SK-N-SH treated with all-trans-retinoic acid at 6 μM for 48 hours (cell line): ENCODE data around the gene PAQR6.

Experiments used
- ATAC-seq: fragments of 200-7000 bp; cut with Tn5 transposase; 3 replicates; pipeline ENCODE4 v1.9.1; 2020; ENCODE audit warnings: mild to moderate bottlenecking, moderate library complexity
- ARNTL ChIP-seq: fragments of 450-650 bp; formaldehyde crosslinking; IDR thresholded peaks from 2 replicates; pipeline ENCODE4 v1.5.0; 2020; ENCODE audit warnings: low read depth, mild to moderate bottlenecking, moderate library complexity, borderline replicate concordance
- BACH2 ChIP-seq: fragments of 250-450 bp; sonication (Bioruptor Pico); IDR thresholded peaks from 2 replicates; pipeline ENCODE4 v1.9.0; 2021; ENCODE audit warnings: mild to moderate bottlenecking, borderline replicate concordance
- CREB5 ChIP-seq: fragments of 250-450 bp; sonication (Bioruptor Pico); IDR thresholded peaks from 2 replicates; pipeline ENCODE4 v1.5.1; 2020; ENCODE audit warnings: low read depth, mild to moderate bottlenecking, moderate library complexity
- CSDC2 ChIP-seq: fragments of 250-450 bp; sonication (Bioruptor Pico); IDR thresholded peaks from 2 replicates; pipeline ENCODE4 v1.5.0; 2020; ENCODE audit warnings: mild to moderate bottlenecking, moderate library complexity
- CSRNP3 ChIP-seq: fragments of 250-450 bp; sonication (Bioruptor Pico); IDR thresholded peaks from 2 replicates; pipeline ENCODE4 v1.5.1; 2021; ENCODE audit warnings: mild to moderate bottlenecking, moderate library complexity
- ESRRG ChIP-seq: fragments of 250-450 bp; sonication (Bioruptor Pico); IDR thresholded peaks from 2 replicates; pipeline ENCODE4 v1.6.1; 2021; ENCODE audit warnings: mild to moderate bottlenecking
- GLIS3 ChIP-seq: fragments of 250-450 bp; sonication (Bioruptor Pico); IDR thresholded peaks from 2 replicates; pipeline ENCODE4 v1.5.0; 2020; ENCODE audit warnings: mild to moderate bottlenecking, moderate library complexity
- ISL1 ChIP-seq: fragments of 250-450 bp; sonication (Bioruptor Pico); IDR thresholded peaks from 2 replicates; pipeline ENCODE4 v2.1.2; 2022; ENCODE audit warnings: mild to moderate bottlenecking, moderate library complexity
- OSR1 ChIP-seq: fragments of 250-450 bp; sonication (Bioruptor Pico); IDR thresholded peaks from 2 replicates; pipeline ENCODE4 v1.8.0; 2022; ENCODE audit warnings: moderate library complexity, mild to moderate bottlenecking, inconsistent platforms
- PATZ1 ChIP-seq: fragments of 250-450 bp; sonication (Bioruptor Pico); IDR thresholded peaks from 2 replicates; pipeline ENCODE4 v1.8.0; 2020; ENCODE audit warnings: mild to moderate bottlenecking, moderate library complexity, borderline replicate concordance
- PPARA ChIP-seq: fragments of 250-450 bp; sonication (Bioruptor Pico); IDR thresholded peaks from 2 replicates; pipeline ENCODE4 v1.5.0; 2020; ENCODE audit warnings: mild to moderate bottlenecking, borderline replicate concordance
- RARB ChIP-seq: fragments of 250-450 bp; sonication (Bioruptor Pico); IDR thresholded peaks from 2 replicates; pipeline ENCODE4 v1.8.0; 2021; ENCODE audit warnings: mild to moderate bottlenecking, moderate library complexity
- SNAI2 ChIP-seq: fragments of 250-450 bp; sonication (Bioruptor Pico); IDR thresholded peaks from 2 replicates; pipeline ENCODE4 v1.5.0; 2020; ENCODE audit warnings: mild to moderate bottlenecking, moderate library complexity
- TCF4 ChIP-seq: fragments of 250-450 bp; sonication (Bioruptor Pico); IDR thresholded peaks from 2 replicates; pipeline ENCODE4 v1.8.0; 2021; ENCODE audit warnings: mild to moderate bottlenecking, moderate library complexity, borderline replicate concordance
- TOX ChIP-seq: fragments of 250-450 bp; sonication (Bioruptor Pico); IDR thresholded peaks from 2 replicates; pipeline ENCODE4 v1.8.0; 2021; ENCODE audit warnings: mild to moderate bottlenecking, moderate library complexity, borderline replicate concordance
- TSHZ2 ChIP-seq: fragments of 250-450 bp; sonication (Bioruptor Pico); IDR thresholded peaks from 2 replicates; pipeline ENCODE4 v1.5.0; 2020; ENCODE audit warnings: mild to moderate bottlenecking, moderate library complexity
- ZC3H10 ChIP-seq: fragments of 250-450 bp; sonication (Bioruptor Pico); IDR thresholded peaks from 2 replicates; pipeline ENCODE4 v1.5.1; 2021; ENCODE audit warnings: mild to moderate bottlenecking, moderate library complexity
- ZFP3 ChIP-seq: fragments of 250-450 bp; sonication (Bioruptor Pico); IDR thresholded peaks from 2 replicates; pipeline ENCODE4 v1.5.0; 2020; ENCODE audit warnings: mild to moderate bottlenecking, moderate library complexity
- ZFP30 ChIP-seq: fragments of 450-650 bp; formaldehyde crosslinking; IDR thresholded peaks from 2 replicates; pipeline ENCODE4 v1.5.0; 2022; ENCODE audit warnings: mild to moderate bottlenecking, moderate library complexity
- ZNF565 ChIP-seq: fragments of 450-650 bp; formaldehyde crosslinking; conservative IDR thresholded peaks from 2 replicates; pipeline ENCODE4 v1.5.0; 2020; ENCODE audit warnings: low read depth, mild to moderate bottlenecking, moderate library complexity
- ZNF8 ChIP-seq: fragments of 450-650 bp; formaldehyde crosslinking; IDR thresholded peaks from 2 replicates; pipeline ENCODE4 v1.5.0; 2020; ENCODE audit warnings: mild to moderate bottlenecking, moderate library complexity

PAQR6 gene

GRCh38 chr1:156226782-156227181 lies 21.1 kb downstream of the PAQR6 start:
- no peak for TF ChIP-seq CSRNP3 (CRISPR knock-in tag)
- TF ChIP-seq ESRRG, result no peak
- ATAC-seq, result no peak

- no peak for TF ChIP-seq PATZ1 (CRISPR knock-in tag)
- TF ChIP-seq RARB (CRISPR knock-in tag), result no peak
- no peak for TF ChIP-seq SNAI2 (CRISPR knock-in tag)
- no peak for TF ChIP-seq ZFP30
- no peak for TF ChIP-seq ZFP3 (CRISPR knock-in tag)
- no peak for TF ChIP-seq ISL1 (CRISPR knock-in tag)
- no peak for TF ChIP-seq CSDC2 (CRISPR knock-in tag)
- no peak for TF ChIP-seq CREB5 (CRISPR knock-in tag)
- TF ChIP-seq PPARA (CRISPR knock-in tag), result no peak
- TF ChIP-seq BACH2 (CRISPR knock-in tag), result no peak
- no peak for TF ChIP-seq ZNF565 (CRISPR knock-in tag)
- TF ChIP-seq CSRNP3 (CRISPR knock-in tag), result no peak
- no peak for TF ChIP-seq TSHZ2 (CRISPR knock-in tag)
- TF ChIP-seq ARNTL (CRISPR knock-in tag), result no peak
- TF ChIP-seq OSR1 (CRISPR knock-in tag), result no peak
- no peak for TF ChIP-seq TCF4 (CRISPR knock-in tag)
- TF ChIP-seq TOX, result no peak
- no peak for TF ChIP-seq GLIS3
- TF ChIP-seq, all 23 proteins: peak for 0
- no peak for ATAC-seq
These were observed 21.7 kb downstream of the PAQR6 start for GRCh38 chr1:156226116-156226538.

- no peak for TF ChIP-seq TSHZ2 (CRISPR knock-in tag)
- no peak for TF ChIP-seq CSRNP3 (CRISPR knock-in tag)
- TF ChIP-seq ZNF8, result no peak
- TF ChIP-seq ZFP30, result no peak
- no peak for TF ChIP-seq PPARA (CRISPR knock-in tag)
- no peak for TF ChIP-seq ESRRG
- TF ChIP-seq TCF4 (CRISPR knock-in tag), result no peak
- TF ChIP-seq ZC3H10 (CRISPR knock-in tag), result no peak
- TF ChIP-seq CSDC2 (CRISPR knock-in tag), result no peak
- no peak for TF ChIP-seq ARNTL (CRISPR knock-in tag)
- no peak for TF ChIP-seq OSR1 (CRISPR knock-in tag)
- TF ChIP-seq ISL1 (CRISPR knock-in tag), result no peak
- TF ChIP-seq ZFP3 (CRISPR knock-in tag), result no peak
- no peak for TF ChIP-seq PATZ1 (CRISPR knock-in tag)
- ATAC-seq, result no peak
These were observed 22.2 kb downstream of the PAQR6 start for GRCh38 chr1:156225677-156226014.
